ENCODE results near the gene ANKLE1.

ANKLE1 gene

DNA sequence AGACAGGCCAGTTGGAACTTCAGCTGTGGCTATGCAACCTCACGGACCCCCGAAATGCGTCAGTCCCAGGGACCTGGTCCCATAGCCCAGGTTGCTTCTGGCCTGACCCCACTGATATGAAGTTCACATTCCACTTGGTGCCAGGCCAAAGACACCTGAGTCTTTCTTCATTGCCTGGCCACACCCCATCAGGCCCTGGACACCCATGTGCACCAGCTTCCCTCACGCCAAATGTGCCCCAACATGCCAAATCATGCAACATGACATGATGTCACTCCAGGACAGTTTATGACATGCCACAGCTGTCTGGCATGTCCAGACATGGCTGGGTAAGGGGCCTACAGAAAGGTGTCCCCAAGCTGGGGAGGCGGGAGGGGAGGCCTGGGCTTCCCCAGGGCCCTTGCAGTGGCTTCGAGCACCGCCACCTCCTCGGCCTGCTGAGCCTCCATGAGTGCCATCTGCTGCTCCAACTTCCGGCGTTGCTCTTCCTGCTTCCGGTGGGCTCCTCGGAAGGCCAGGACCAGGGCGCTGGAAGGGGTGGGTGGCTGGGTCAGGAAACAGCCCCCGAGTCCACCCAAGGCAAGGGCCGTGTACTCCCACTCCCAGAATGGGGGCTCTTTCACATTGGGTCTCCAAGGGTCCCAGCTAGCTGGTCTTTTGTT lies 31.7 kb upstream of the ANKLE1 start:
- Histone ChIP-seq H3K27me3 (ENCODE audit: control insufficient read depth in 1 of 2, insufficient read depth in 2 of 2, low read length in 2 of 2) (no peaks in the 10 kb centered on the region), H3K4me1 (ENCODE audit: control insufficient read depth, insufficient read depth, low read length) (peaks cover 12% of the 10 kb centered on the region), H3K9me3 (ENCODE audit: control insufficient read depth in 2 of 2, low read length in 2 of 2) (no peaks in the 10 kb centered on the region), H3K36me3 (ENCODE audit: control insufficient read depth in 2 of 2, insufficient read depth in 2 of 2, low read length in 2 of 2) (no peaks in the 10 kb centered on the region), H3K27ac (ENCODE audit: low read length) (no peak overlapping the region), H3K4me3 (ENCODE audit: low read length in 2 of 2) (no peak overlapping the region), H3K9ac (ENCODE audit: low read length in 2 of 2) (no peak overlapping the region)

DNA sequence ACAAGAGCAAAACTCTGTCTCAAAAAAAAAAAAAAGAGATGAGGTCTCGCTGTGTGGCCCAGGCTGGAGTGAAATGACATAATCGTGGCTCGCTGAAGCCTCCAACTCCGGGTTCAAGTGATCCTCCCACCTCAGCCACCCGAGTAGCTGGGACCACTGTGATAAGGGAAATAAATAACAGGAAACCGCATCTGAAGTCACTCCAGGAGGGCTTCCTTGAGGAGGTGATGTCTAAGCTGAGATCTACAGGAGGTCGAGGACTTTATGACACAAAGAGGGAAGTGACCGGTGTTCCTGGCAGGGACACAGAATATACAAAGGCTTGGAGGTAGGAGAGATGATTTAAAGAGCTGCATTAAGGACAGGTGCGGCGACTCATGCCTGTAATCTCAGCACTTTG lies 27.1 kb upstream of the ANKLE1 start:
- Histone ChIP-seq H3K4me3 (ENCODE audit: low read length in 2 of 2) (no peak overlapping the region), H3K9me3 (ENCODE audit: control insufficient read depth in 2 of 2, low read length in 2 of 2) (peaks cover 0 to 6% of the 10 kb centered on the region in 2 donors), H3K27ac (ENCODE audit: low read length) (no peak overlapping the region), H3K36me3 (ENCODE audit: control insufficient read depth in 2 of 2, insufficient read depth in 2 of 2, low read length in 2 of 2) (no peaks in the 10 kb centered on the region), H3K27me3 (ENCODE audit: control insufficient read depth in 1 of 2, insufficient read depth in 2 of 2, low read length in 2 of 2) (no peaks in the 10 kb centered on the region), H3K9ac (ENCODE audit: low read length in 2 of 2) (no peak overlapping the region), H3K4me1 (ENCODE audit: control insufficient read depth, insufficient read depth, low read length) (no peaks in the 10 kb centered on the region)

DNA sequence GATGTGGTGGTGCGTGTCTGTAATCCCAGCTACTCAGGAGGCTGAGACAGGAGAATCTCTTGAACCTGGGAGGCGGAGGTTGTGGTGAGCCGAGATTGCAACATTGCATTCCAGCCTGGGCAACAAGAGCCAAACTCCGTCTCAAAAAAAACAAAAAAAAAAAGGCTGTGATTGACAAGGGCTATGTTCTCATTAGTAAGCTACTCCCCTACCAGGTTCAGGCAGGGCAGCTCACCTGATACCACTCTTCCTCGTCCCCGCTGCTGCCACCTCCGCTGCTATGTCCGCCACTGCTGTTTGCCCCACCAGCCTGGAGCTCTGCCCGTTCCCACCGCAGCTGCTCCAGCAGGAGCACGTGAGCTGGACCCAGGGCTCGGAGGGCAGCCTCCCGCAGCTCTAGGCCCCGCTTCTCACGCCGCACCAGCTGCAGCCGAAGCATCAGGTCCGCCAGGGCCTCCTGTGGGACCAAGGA lies 26.5 kb upstream of the ANKLE1 start:
- H3K4me1 ChIP-seq (ENCODE audit: control insufficient read depth, insufficient read depth, low read length), result no peaks in the 10 kb centered on the region
- no peaks in the 10 kb centered on the region for H3K27me3 ChIP-seq (ENCODE audit: control insufficient read depth in 1 of 2, insufficient read depth in 2 of 2, low read length in 2 of 2)
- H3K27ac ChIP-seq (ENCODE audit: low read length), result no peak overlapping the region
- no peak overlapping the region for H3K4me3 ChIP-seq (ENCODE audit: low read length in 2 of 2)
- H3K9ac ChIP-seq (ENCODE audit: low read length in 2 of 2), result no peak overlapping the region
- peaks cover 0 to 6% of the 10 kb centered on the region in 2 donors for H3K9me3 ChIP-seq (ENCODE audit: control insufficient read depth in 2 of 2, low read length in 2 of 2)
- no peaks in the 10 kb centered on the region for H3K36me3 ChIP-seq (ENCODE audit: control insufficient read depth in 2 of 2, insufficient read depth in 2 of 2, low read length in 2 of 2)

DNA sequence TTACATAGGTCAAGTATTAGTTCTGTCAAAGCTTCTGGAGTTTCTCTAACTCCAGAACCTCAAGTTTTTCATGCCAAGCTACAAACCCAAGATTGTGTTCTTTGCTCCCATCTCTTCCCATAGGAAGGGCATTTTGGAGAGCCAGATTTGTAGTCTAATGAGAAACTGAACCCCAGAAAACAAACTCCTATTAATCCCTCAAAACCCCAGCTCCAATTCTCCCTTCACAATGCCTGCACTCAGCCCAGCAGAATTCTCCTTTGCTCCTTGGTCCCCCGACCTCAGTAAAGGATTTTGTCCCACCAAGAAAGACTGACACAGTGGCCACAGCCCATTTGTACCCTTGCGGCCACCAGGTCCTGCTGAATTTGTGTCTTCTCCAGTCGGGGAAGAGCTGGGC lies 25.6 kb upstream of the ANKLE1 start:
- Histone ChIP-seq H3K27me3 (ENCODE audit: control insufficient read depth in 1 of 2, insufficient read depth in 2 of 2, low read length in 2 of 2) (no peaks in the 10 kb centered on the region), H3K9ac (ENCODE audit: low read length in 2 of 2) (no peak overlapping the region), H3K36me3 (ENCODE audit: control insufficient read depth in 2 of 2, insufficient read depth in 2 of 2, low read length in 2 of 2) (no peaks in the 10 kb centered on the region)

DNA sequence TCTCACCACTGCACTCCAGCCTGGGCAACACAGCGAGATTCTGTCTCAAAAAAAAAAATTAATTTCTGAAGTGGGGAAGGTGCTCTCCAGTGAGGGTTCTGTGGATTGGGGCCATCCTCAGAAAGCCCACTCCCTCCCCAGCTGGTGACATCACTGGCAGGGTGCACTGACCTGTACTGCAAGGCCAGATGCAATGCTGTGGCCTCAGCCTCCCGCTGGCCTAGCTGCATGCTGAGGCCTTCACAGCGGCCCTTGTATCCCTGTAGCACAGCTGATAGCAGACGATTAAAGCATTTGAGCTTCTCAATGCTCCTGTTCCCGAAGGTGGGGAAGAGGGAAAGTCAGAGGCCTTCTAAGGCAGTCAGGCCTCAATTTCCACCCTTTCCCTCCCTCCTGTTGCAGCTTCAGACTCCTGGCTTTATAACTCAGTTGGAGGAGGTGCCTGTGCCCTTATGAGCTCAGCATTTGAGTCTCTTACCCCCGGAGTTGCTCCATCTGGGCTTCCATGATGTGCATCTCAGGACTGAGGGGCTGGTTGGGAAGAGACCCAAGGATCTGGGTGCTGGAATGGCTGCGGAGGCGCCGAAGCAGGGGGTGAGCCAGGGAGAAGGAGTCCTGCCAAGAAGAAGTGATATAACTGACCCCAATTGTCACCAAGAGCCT lies 22.5 kb upstream of the ANKLE1 start:
- Histone ChIP-seq H3K9me3 (ENCODE audit: control insufficient read depth in 2 of 2, low read length in 2 of 2) (peaks cover 0 to 6% of the 10 kb centered on the region in 2 donors), H3K36me3 (ENCODE audit: control insufficient read depth in 2 of 2, insufficient read depth in 2 of 2, low read length in 2 of 2) (no peaks in the 10 kb centered on the region), H3K4me3 (ENCODE audit: low read length in 2 of 2) (no peak overlapping the region), H3K27me3 (ENCODE audit: control insufficient read depth in 1 of 2, insufficient read depth in 2 of 2, low read length in 2 of 2) (no peaks in the 10 kb centered on the region), H3K9ac (ENCODE audit: low read length in 2 of 2) (no peak overlapping the region), H3K27ac (ENCODE audit: low read length) (no peak overlapping the region), H3K4me1 (ENCODE audit: control insufficient read depth, insufficient read depth, low read length) (no peaks in the 10 kb centered on the region)

More for the DNA sequence above, 25.6 kb upstream of the ANKLE1 start:
- H3K4me1 ChIP-seq (ENCODE audit: control insufficient read depth, insufficient read depth, low read length), result no peaks in the 10 kb centered on the region
- H3K4me3 ChIP-seq (ENCODE audit: low read length in 2 of 2), result no peak overlapping the region
- H3K9me3 ChIP-seq (ENCODE audit: control insufficient read depth in 2 of 2, low read length in 2 of 2), result peaks cover 0 to 6% of the 10 kb centered on the region in 2 donors
- H3K27ac ChIP-seq (ENCODE audit: low read length), result no peak overlapping the region

DNA sequence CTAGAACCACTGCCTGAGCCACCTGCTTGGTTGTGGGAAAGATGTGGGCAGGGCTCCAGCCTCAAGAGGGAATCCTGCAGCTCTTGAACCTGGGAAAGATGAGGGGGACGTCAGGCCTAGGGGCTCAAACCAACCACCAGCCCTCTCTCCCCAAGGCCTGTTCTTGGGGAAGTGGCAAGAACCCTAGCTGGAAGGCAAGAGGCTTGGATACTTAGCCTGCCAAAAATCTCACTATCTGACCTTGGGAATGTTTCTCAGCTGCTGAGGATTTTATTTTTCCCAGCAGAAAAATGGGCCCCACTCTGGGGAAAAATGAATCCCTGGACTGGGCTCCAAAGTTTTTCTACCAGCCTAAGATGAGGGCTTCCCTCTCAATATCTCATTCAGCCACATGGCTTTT lies 21.8 kb upstream of the ANKLE1 start:
- Histone ChIP-seq H3K9ac (ENCODE audit: low read length in 2 of 2) (no peak overlapping the region), H3K4me1 (ENCODE audit: control insufficient read depth, insufficient read depth, low read length) (no peaks in the 10 kb centered on the region), H3K27me3 (ENCODE audit: control insufficient read depth in 1 of 2, insufficient read depth in 2 of 2, low read length in 2 of 2) (no peaks in the 10 kb centered on the region), H3K9me3 (ENCODE audit: control insufficient read depth in 2 of 2, low read length in 2 of 2) (peaks cover 0 to 6% of the 10 kb centered on the region in 2 donors), H3K4me3 (ENCODE audit: low read length in 2 of 2) (no peak overlapping the region), H3K36me3 (ENCODE audit: control insufficient read depth in 2 of 2, insufficient read depth in 2 of 2, low read length in 2 of 2) (no peaks in the 10 kb centered on the region), H3K27ac (ENCODE audit: low read length) (no peak overlapping the region)

DNA sequence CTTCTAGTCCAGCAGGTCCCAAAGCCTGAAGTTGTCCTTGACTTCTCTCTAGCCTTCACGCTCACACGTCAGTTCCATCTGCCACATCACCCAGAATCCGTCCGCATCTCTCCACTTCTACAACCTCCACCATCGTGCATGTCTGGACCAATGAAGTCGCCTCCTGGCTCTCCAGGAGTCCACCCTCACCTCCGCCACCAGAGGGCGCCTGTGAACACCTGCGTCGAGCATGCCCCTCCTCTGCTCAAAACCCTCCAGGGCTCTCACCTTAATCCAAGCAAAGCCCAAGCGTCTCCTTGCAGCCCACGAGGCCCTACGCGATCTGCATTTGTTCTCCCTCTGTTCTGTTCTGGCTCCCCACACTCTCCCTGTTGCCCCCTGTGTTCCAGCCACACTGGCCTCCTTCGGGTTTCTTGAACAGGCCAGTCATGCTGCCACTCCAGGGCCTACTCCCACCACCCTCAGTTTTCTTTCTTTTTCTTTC lies 20.8 kb upstream of the ANKLE1 start:
- no peaks in the 10 kb centered on the region for H3K4me1 ChIP-seq (ENCODE audit: control insufficient read depth, insufficient read depth, low read length)

DNA sequence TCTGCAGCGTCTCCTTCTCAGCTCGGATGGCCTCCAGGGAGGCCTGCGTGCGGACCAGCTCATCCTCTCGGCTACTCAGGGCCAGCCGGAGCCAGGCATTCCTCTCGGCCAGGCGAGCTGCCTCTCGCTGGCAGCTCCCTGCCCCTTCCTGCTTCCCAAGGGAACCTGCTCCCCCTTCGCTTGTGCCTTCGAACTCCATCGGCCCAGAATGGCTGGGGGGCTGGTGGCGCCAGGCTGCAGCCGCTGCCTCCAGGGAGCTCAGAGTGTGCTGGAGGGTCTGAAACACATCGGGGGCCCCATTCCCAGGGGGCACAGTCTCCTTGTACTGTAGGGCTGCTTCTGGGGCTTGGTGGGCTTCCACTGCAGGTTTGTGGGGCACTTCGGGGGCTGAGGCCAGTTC lies 19.1 kb upstream of the ANKLE1 start:
- Histone ChIP-seq H3K4me3 (ENCODE audit: low read length in 2 of 2) (peak overlapping the region in 1 of 2 donors; percentile 8), H3K36me3 (ENCODE audit: control insufficient read depth in 2 of 2, insufficient read depth in 2 of 2, low read length in 2 of 2) (no peaks in the 10 kb centered on the region), H3K9me3 (ENCODE audit: control insufficient read depth in 2 of 2, low read length in 2 of 2) (peaks cover 0 to 6% of the 10 kb centered on the region in 2 donors), H3K9ac (ENCODE audit: low read length in 2 of 2) (no peak overlapping the region), H3K4me1 (ENCODE audit: control insufficient read depth, insufficient read depth, low read length) (peaks cover under 1% of the 10 kb centered on the region), H3K27me3 (ENCODE audit: control insufficient read depth in 1 of 2, insufficient read depth in 2 of 2, low read length in 2 of 2) (no peaks in the 10 kb centered on the region), H3K27ac (ENCODE audit: low read length) (no peak overlapping the region)

More for the DNA sequence above, 20.8 kb upstream of the ANKLE1 start:
- Histone ChIP-seq H3K4me3 (ENCODE audit: low read length in 2 of 2) (no peak overlapping the region), H3K36me3 (ENCODE audit: control insufficient read depth in 2 of 2, insufficient read depth in 2 of 2, low read length in 2 of 2) (no peaks in the 10 kb centered on the region), H3K9me3 (ENCODE audit: control insufficient read depth in 2 of 2, low read length in 2 of 2) (peaks cover 0 to 6% of the 10 kb centered on the region in 2 donors), H3K27me3 (ENCODE audit: control insufficient read depth in 1 of 2, insufficient read depth in 2 of 2, low read length in 2 of 2) (no peaks in the 10 kb centered on the region), H3K9ac (ENCODE audit: low read length in 2 of 2) (no peak overlapping the region), H3K27ac (ENCODE audit: low read length) (no peak overlapping the region)

DNA sequence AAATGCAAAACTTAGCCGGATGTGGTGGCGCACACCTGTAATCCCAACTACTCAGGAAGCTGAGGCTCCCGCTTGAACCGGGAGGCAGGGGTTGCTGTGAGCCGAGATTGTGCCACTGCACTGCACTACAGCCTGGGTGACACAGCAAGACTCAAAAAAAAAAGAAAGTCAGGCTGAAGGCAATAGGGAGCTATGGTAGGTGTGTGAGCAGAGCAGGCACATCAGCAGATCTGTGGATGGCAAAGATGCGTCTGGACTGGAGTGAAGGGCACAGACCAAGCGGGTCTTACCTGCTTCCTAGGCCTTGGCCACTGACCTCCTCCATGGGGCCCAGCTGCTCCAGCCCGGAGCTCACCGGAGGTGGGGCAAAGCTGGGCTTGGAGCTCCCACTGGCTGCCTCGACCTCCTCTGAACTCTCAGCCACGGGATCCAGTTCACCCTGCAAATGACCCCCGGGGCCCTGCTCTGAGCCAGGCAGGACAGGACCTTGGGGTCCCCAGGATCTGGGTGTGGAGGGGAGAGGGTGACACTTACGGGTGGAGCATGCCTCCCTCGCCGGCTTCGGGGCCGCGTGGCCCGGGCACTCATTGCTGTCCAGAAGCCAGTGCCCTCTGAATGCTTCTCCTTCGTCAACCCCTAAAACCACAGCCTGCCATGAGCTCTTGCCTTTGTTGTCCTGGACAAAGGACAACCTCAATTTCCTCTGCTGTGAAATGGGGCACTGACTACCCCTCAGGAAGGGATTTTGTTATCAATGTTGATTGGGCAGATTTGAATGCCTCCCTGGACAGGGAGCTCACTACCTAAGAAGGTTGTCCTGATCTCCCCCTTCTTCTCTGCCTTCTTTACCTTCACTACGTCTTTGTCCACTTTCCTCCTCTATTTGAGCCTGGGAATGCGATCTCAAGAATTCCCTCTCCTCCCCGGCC lies 17.7 kb upstream of the ANKLE1 start:
- no peak overlapping the region for H3K9ac ChIP-seq (ENCODE audit: low read length in 2 of 2)
- H3K27me3 ChIP-seq (ENCODE audit: control insufficient read depth in 1 of 2, insufficient read depth in 2 of 2, low read length in 2 of 2), result no peaks in the 10 kb centered on the region
- H3K4me3 ChIP-seq (ENCODE audit: low read length in 2 of 2), result peak overlapping the region; percentile 25 to 49
- H3K27ac ChIP-seq (ENCODE audit: low read length), result no peak overlapping the region
- no peaks in the 10 kb centered on the region for H3K36me3 ChIP-seq (ENCODE audit: control insufficient read depth in 2 of 2, insufficient read depth in 2 of 2, low read length in 2 of 2)
- H3K4me1 ChIP-seq (ENCODE audit: control insufficient read depth, insufficient read depth, low read length), result peaks cover 14% of the 10 kb centered on the region
- peaks cover 0 to 6% of the 10 kb centered on the region in 2 donors for H3K9me3 ChIP-seq (ENCODE audit: control insufficient read depth in 2 of 2, low read length in 2 of 2)

DNA sequence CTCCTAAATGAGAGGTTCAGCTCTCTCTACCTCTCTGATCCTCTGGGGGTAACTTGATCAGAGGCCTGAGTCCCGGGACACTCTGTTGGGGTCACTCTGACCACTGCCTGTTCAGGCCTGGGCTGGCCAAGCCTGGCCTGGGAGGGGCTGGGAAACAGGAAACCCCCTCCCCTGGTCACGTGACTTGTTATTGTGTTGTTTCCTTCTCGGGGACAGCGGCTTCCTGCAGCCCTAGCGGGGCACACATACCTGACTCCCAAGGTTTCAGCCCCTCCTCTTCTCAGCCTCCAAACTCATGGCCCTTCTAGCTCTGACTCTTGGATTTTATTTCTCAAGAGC lies 17.1 kb upstream of the ANKLE1 start, which contains the start of gene USHBP1:
Gene USHBP1, minus strand, starts transcription at position 105 of the 339 bp plus-strand sequence. CDS start 446 bp downstream, outside the sequence.
- H3K27me3 ChIP-seq (ENCODE audit: control insufficient read depth in 1 of 2, insufficient read depth in 2 of 2, low read length in 2 of 2), result no peaks in the 10 kb centered on the region
- peak within 1 kb of the TSS; percentile 25 to 49 for H3K4me3 ChIP-seq (ENCODE audit: low read length in 2 of 2)
- H3K4me1 ChIP-seq (ENCODE audit: control insufficient read depth, insufficient read depth, low read length), result peaks cover 14% of the 10 kb centered on the region
- no peaks in the 10 kb centered on the region for H3K36me3 ChIP-seq (ENCODE audit: control insufficient read depth in 2 of 2, insufficient read depth in 2 of 2, low read length in 2 of 2)
- no peaks in the 10 kb centered on the region for H3K9me3 ChIP-seq (ENCODE audit: control insufficient read depth in 2 of 2, low read length in 2 of 2)
- H3K27ac ChIP-seq (ENCODE audit: low read length), result no peak within 1 kb of the TSS
- H3K9ac ChIP-seq (ENCODE audit: low read length in 2 of 2), result no peak within 1 kb of the TSS
